H1 (cell line): ENCODE measurements around the gene GID8. TPM values are rescaled to one million over a fixed set of nuclear protein-coding genes. Genes with fewer than 3 reads are reported as not detected.

ENCODE experiments used
- BRCA1 ChIP-seq: IDR thresholded peaks from 2 replicates; pipeline ENCODE4 v1.6.1; 2012; ENCODE audit warnings: low read depth, low read length, improper control_type of control experiment
- CEBPB ChIP-seq: IDR thresholded peaks from 2 replicates; pipeline ENCODE4 v1.6.1; 2012; ENCODE audit warnings: low read depth, low read length
- JUND ChIP-seq: IDR thresholded peaks from 2 replicates; pipeline ENCODE4 v1.6.1; 2011; ENCODE audit warnings: mild to moderate bottlenecking, improper control_type of control experiment, low read length
- KDM5A ChIP-seq: fragments of 200-600 bp; IDR thresholded peaks from 2 replicates; pipeline ENCODE4 v1.7.1; 2012; ENCODE audit warnings: mild to moderate bottlenecking, low read length, inconsistent platforms, mixed read lengths
- NRF1 ChIP-seq: IDR thresholded peaks from 2 replicates; pipeline ENCODE4 v1.6.1; 2011; ENCODE audit warnings: mild to moderate bottlenecking, low read depth, low read length, improper control_type of control experiment
- SAP30 ChIP-seq: fragments of 300-600 bp; sonication (generic); IDR thresholded peaks from 2 replicates; pipeline ENCODE4 v1.7.1; 2012; ENCODE audit warnings: low read length, moderate library complexity, mild to moderate bottlenecking, inconsistent platforms; ENCODE audit not compliant: insufficient read depth, insufficient replicate concordance
- TAF7 ChIP-seq: optimal IDR thresholded peaks from 2 replicates; pipeline ENCODE3; 2011; ENCODE audit warnings: low read depth, mild to moderate bottlenecking, inconsistent platforms, low read length, moderate library complexity, borderline replicate concordance
- TEAD4 ChIP-seq: IDR thresholded peaks from 2 replicates; pipeline ENCODE4 v1.6.1; 2012; ENCODE audit warnings: low read depth, low read length, inconsistent platforms, mixed read lengths
- polyA plus RNA-seq, 7 experiments: library from polyadenylated mRNA; depleted of rRNA in 3 of 7; stranded (reverse) in 5 of 7; unstranded in 2 of 7; fragments of >200 nt in 5 of 7; fragments of 200-250 nt in 2 of 7; gene quantifications; 1 replicate in 5 of 7; 2 replicates in 1 of 7; 4 replicates in 1 of 7; pipeline versions ENCODE4 v1.2.1 to v1.2.3, GENCODE V29; 2011 to 2013; ENCODE audit warnings: missing spikeins in 2 of 7, mixed read lengths in 2 of 7
- total RNA-seq: library from RNA; stranded (reverse); fragmentation: NEBNext Ultra II Directional; extraction: Animal tissue kit (Norgen Biotek cat#: 25700); gene quantifications from 2 replicates; pipeline ENCODE4 v1.2.1, GENCODE V29; 2021
- TF ChIP-seq, protein P1 (sequence below): fragments of 300-600 bp; sonication (generic); IDR thresholded peaks from 2 replicates; pipeline ENCODE4 v1.7.1; 2012; ENCODE audit warnings: low read length, moderate library complexity, mild to moderate bottlenecking, inconsistent platforms; ENCODE audit not compliant: insufficient replicate concordance
- TF ChIP-seq, protein P2 (sequence below): IDR thresholded peaks from 2 replicates; pipeline ENCODE4 v1.6.1; 2011; ENCODE audit warnings: low read depth, mild to moderate bottlenecking, low read length; ENCODE audit not compliant: insufficient read depth

GID8 gene
- total and polyA plus RNA-seq, 2 of the 8 experiments (the other 6 are each of a cell fraction or from before 2014, with no cell fraction given): 39.7 to 72.9 TPM

DNA sequence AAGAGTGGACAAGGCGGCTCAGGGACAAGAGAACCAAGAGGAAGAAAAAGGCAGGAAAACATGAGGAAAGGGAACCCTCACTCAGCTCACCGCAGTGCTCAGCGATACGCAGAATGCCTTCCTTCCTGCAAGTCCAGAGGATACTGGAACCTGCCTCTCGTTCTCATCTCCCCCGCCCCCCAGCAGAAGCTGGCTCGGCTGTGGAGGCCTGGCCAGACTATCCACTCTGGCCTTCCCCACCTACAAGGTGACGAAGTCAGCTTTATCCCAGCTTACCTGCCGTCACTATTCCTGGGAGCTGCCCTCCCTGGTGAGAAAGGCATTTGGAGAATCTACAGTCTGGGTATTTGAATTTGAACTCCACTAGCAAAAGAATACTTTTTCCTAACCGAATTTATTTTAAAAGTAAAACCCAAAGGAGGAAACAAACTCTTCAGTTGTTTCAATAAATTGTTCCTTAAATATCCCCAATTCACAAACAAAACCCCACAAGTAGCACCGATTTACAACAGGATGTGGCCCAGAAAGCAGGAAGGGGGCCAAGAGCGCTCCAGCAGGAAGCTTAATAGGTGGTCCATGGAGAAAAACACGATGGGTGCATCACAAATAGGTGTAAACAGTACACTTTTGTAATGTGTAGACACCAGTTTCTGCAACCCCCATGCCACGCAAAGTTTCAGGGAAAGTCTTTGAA, 9.6 kb upstream of the GID8 start (continued):
- TF ChIP-seq, protein P1, sequence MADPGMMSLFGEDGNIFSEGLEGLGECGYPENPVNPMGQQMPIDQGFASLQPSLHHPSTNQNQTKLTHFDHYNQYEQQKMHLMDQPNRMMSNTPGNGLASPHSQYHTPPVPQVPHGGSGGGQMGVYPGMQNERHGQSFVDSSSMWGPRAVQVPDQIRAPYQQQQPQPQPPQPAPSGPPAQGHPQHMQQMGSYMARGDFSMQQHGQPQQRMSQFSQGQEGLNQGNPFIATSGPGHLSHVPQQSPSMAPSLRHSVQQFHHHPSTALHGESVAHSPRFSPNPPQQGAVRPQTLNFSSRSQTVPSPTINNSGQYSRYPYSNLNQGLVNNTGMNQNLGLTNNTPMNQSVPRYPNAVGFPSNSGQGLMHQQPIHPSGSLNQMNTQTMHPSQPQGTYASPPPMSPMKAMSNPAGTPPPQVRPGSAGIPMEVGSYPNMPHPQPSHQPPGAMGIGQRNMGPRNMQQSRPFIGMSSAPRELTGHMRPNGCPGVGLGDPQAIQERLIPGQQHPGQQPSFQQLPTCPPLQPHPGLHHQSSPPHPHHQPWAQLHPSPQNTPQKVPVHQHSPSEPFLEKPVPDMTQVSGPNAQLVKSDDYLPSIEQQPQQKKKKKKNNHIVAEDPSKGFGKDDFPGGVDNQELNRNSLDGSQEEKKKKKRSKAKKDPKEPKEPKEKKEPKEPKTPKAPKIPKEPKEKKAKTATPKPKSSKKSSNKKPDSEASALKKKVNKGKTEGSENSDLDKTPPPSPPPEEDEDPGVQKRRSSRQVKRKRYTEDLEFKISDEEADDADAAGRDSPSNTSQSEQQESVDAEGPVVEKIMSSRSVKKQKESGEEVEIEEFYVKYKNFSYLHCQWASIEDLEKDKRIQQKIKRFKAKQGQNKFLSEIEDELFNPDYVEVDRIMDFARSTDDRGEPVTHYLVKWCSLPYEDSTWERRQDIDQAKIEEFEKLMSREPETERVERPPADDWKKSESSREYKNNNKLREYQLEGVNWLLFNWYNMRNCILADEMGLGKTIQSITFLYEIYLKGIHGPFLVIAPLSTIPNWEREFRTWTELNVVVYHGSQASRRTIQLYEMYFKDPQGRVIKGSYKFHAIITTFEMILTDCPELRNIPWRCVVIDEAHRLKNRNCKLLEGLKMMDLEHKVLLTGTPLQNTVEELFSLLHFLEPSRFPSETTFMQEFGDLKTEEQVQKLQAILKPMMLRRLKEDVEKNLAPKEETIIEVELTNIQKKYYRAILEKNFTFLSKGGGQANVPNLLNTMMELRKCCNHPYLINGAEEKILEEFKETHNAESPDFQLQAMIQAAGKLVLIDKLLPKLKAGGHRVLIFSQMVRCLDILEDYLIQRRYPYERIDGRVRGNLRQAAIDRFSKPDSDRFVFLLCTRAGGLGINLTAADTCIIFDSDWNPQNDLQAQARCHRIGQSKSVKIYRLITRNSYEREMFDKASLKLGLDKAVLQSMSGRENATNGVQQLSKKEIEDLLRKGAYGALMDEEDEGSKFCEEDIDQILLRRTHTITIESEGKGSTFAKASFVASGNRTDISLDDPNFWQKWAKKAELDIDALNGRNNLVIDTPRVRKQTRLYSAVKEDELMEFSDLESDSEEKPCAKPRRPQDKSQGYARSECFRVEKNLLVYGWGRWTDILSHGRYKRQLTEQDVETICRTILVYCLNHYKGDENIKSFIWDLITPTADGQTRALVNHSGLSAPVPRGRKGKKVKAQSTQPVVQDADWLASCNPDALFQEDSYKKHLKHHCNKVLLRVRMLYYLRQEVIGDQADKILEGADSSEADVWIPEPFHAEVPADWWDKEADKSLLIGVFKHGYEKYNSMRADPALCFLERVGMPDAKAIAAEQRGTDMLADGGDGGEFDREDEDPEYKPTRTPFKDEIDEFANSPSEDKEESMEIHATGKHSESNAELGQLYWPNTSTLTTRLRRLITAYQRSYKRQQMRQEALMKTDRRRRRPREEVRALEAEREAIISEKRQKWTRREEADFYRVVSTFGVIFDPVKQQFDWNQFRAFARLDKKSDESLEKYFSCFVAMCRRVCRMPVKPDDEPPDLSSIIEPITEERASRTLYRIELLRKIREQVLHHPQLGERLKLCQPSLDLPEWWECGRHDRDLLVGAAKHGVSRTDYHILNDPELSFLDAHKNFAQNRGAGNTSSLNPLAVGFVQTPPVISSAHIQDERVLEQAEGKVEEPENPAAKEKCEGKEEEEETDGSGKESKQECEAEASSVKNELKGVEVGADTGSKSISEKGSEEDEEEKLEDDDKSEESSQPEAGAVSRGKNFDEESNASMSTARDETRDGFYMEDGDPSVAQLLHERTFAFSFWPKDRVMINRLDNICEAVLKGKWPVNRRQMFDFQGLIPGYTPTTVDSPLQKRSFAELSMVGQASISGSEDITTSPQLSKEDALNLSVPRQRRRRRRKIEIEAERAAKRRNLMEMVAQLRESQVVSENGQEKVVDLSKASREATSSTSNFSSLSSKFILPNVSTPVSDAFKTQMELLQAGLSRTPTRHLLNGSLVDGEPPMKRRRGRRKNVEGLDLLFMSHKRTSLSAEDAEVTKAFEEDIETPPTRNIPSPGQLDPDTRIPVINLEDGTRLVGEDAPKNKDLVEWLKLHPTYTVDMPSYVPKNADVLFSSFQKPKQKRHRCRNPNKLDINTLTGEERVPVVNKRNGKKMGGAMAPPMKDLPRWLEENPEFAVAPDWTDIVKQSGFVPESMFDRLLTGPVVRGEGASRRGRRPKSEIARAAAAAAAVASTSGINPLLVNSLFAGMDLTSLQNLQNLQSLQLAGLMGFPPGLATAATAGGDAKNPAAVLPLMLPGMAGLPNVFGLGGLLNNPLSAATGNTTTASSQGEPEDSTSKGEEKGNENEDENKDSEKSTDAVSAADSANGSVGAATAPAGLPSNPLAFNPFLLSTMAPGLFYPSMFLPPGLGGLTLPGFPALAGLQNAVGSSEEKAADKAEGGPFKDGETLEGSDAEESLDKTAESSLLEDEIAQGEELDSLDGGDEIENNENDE: no peak
- no peak for TF ChIP-seq KDM5A
- no peak for TF ChIP-seq BRCA1
- TF ChIP-seq SAP30: no peak
- TF ChIP-seq, protein P2, sequence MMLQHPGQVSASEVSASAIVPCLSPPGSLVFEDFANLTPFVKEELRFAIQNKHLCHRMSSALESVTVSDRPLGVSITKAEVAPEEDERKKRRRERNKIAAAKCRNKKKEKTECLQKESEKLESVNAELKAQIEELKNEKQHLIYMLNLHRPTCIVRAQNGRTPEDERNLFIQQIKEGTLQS: no peak
- no peak for TF ChIP-seq NRF1
- no peak for TF ChIP-seq CEBPB
- TF ChIP-seq JUND: no peak
- no peak for TF ChIP-seq TAF7
- TF ChIP-seq TEAD4: peak; percentile 44
